ENCODE data around the gene RHOV.

The RHOV gene

DNA sequence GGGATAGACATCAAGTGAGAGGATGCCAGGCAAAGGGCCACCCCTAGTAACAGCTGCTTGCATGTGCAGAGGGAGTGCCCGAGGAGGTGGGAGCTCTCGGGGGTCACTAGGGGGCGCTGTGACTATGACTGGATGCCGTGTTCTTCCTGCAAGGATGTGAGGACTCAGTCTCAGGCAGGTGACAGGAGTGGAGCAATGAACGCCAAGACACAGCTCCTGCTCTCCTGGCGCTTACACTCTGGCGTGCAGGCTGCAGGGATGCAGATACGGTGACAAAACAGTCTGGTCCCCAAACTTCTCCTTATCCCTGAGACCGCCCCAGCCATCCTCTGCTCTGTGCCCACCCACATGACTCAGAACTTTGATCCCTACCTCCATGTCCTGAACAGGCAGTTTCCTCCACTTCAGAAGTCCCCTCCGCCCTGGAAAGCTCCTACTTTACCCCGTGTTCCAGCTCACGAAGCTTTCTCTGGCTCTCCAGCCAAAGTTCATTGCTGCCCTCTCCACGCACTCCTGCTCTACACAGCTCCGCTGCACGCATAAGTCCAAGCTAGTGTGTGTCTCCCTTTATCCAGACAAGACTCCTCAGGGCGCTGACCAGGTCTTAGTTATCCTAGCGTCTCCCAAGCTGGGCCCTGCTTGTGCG, 14.7 kb downstream of the RHOV start:
- peak; percentile 70 for DNase-seq (ENCODE audit: low spot score)
- peak; percentile 88 for TF ChIP-seq CTCF (conservative IDR thresholded peaks at IDR 0.05; ENCODE audit: low read depth)
- ChIA-PET POLR2A (ENCODE audit: low non-redundant PET) (interaction anchor here (1.1 to 1.4 kb wide), 2 partner anchors 14 to 35 kb away, joined by 6 to 7 read pairs; partner anchors contain the start of genes RHOV and VPS18), CTCF (interaction anchor here (0.6 to 7.7 kb wide), 22 partner anchors 8 to 259 kb away, joined by 3 to 157 read pairs (median 4); partner anchors contain the start of genes RHOV and VPS18)
- no peak overlapping the region for H3K27ac ChIP-seq

- CTCF ChIA-PET, result interaction anchor here (0.5 to 7.7 kb wide), 19 partner anchors 8 to 185 kb away, joined by 3 to 157 read pairs (median 8); partner anchors contain the start of genes RHOV and VPS18
- DNase-seq (ENCODE audit: low spot score), result no peak
- TF ChIP-seq CTCF (conservative IDR thresholded peaks at IDR 0.05; ENCODE audit: low read depth), result no peak
- no peak overlapping the region for H3K27ac ChIP-seq
- POLR2A ChIA-PET (ENCODE audit: low non-redundant PET), result interaction anchor here (0.6 to 1.4 kb wide), 3 partner anchors 15 to 327 kb away, joined by 3 to 7 read pairs (median 6); partner anchors contain the start of genes RHOV and VPS18
Measured at GRCh38 chr15:40858706-40859105, 15.3 kb downstream of the RHOV start.

- peak; percentile 99 for TF ChIP-seq CTCF (conservative IDR thresholded peaks at IDR 0.05; ENCODE audit: low read depth)
- H3K27ac ChIP-seq, result peak overlapping the region; percentile 12
- DNase-seq (ENCODE audit: low spot score), result peak; percentile 94
Measured at GRCh38 chr15:40857601-40858341, 16.3 kb downstream of the RHOV start.

GRCh38 chr15:40856746-40857145, 17.3 kb downstream of the RHOV start:
- peak overlapping the region; percentile 12 for H3K27ac ChIP-seq
- no peak for TF ChIP-seq CTCF (conservative IDR thresholded peaks at IDR 0.05; ENCODE audit: low read depth)
- ChIA-PET CTCF (interaction anchor here (0.8 to 7.7 kb wide), 7 partner anchors 10 to 74 kb away, joined by 4 to 157 read pairs (median 19); partner anchors contain the start of genes RHOV and VPS18), POLR2A (ENCODE audit: low non-redundant PET) (interaction anchor here (1.6 kb wide), 1 partner anchor 10 kb away, joined by 6 read pairs; no protein-coding TSS in a partner anchor)
- no peak for DNase-seq (ENCODE audit: low spot score)

More at GRCh38 chr15:40857601-40858341, 16.3 kb downstream of the RHOV start:
- CTCF ChIA-PET, result interaction anchor here (0.6 to 7.7 kb wide), 23 partner anchors 9 to 657 kb away, joined by 3 to 157 read pairs (median 6); partner anchors contain the start of genes RHOV, SPINT1 and VPS18
- POLR2A ChIA-PET (ENCODE audit: low non-redundant PET), result interaction anchor here (0.6 to 1.6 kb wide), 7 partner anchors 11 to 415 kb away, joined by 3 to 7 read pairs (median 5); partner anchors contain the start of genes RHOV and VPS18

GRCh38 chr15:40855706-40856234, 18.3 kb downstream of the RHOV start:
- no peak overlapping the region for H3K27ac ChIP-seq
- ChIA-PET CTCF (interaction anchor here (0.7 to 7.7 kb wide), 5 partner anchors 18 to 40 kb away, joined by 3 to 157 read pairs (median 5); partner anchors contain the start of gene VPS18), POLR2A (ENCODE audit: low non-redundant PET) (no interaction called here)
- no peak for DNase-seq (ENCODE audit: low spot score)
- no peak for TF ChIP-seq CTCF (conservative IDR thresholded peaks at IDR 0.05; ENCODE audit: low read depth)

DNA sequence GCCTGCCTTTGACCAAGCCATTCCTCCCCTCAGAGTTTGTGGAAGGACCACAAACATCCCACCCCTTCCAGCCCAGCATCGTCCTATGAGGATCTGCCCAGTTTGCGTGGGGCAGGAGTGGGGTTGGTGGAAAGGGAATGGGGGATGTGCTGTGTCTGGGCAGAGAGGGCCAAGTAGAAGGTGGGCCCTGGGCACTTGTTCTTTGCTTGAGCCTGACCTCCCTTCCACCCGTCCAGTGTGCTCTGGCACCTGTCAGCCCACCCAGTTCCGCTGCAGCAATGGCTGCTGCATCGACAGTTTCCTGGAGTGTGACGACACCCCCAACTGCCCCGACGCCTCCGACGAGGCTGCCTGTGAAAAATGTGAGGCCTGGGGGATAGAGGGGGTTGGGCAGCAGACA, 19.9 kb downstream of the RHOV start:
- TF ChIP-seq CTCF (conservative IDR thresholded peaks at IDR 0.05; ENCODE audit: low read depth), result no peak
- CTCF ChIA-PET, result interaction anchor here (1.6 kb wide), 1 partner anchor 38 kb away, joined by 6 read pairs; no protein-coding TSS in a partner anchor
- DNase-seq (ENCODE audit: low spot score), result no peak
- H3K27ac ChIP-seq, result no peak overlapping the region
- POLR2A ChIA-PET (ENCODE audit: low non-redundant PET), result no interaction called here

Data from RWPE1 (cell line).